HG02870 (cell line): Measurements from ENCODE around the gene CDCA4.

ENCODE experiments used
- ATAC-seq: cut with Tn5 transposase; IDR thresholded peaks from one replicate; pipeline ENCODE4 v1.9.1; 2021; ENCODE audit warnings: mild to moderate bottlenecking, moderate library complexity; ENCODE audit not compliant: unreplicated experiment

Gene CDCA4

DNA sequence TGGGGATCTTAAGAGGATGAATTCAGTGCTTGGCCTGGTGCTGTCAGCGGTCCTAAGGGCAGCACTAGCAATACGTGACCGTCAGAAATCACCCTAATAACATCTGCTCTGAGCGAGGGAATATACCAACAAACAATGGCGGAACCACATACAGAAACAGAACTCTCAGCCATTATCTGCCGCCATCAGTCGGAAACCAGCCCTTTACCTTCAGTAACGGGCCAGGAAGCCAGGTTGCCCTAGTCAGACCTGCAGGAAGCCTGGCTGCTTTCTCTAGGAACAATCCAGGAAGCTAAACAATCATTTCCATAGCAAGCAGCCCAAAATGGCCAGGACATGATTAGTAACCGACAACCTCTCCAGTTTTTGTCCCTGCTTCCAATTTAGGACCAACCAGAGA is 5.6 kb downstream of the CDCA4 start:
- ATAC-seq = no peak

DNA sequence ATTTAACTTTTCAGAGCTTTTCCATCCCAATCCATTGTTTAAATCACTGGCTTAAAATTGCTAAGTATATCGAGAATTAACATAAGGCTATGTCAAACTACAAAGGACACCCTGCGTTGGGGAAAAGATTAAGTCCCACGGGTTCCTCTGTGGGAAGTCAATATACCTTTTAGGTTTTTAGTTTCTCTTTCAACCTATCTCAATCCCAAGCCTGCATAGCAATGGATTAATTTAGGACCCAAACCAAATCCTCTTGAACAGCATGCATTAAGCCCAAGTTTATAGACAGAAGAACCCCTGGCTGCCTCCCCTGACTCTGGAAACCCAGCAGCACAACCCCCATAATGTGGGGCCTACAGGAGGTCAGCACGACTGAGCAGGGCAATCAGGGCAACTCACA is 6.3 kb downstream of the CDCA4 start:
- ATAC-seq = no peak

- no peak for ATAC-seq
Measured at GRCh38 chr14:105014032-105014431, 6.9 kb downstream of the CDCA4 start.

GRCh38 chr14:105013150-105013785 is 7.6 kb downstream of the CDCA4 start:
- ATAC-seq = no peak

GRCh38 chr14:105012171-105012985 is 8.5 kb downstream of the CDCA4 start:
- no peak for ATAC-seq

GRCh38 chr14:105011312-105011990 is 9.4 kb downstream of the CDCA4 start:
- ATAC-seq = no peak

DNA sequence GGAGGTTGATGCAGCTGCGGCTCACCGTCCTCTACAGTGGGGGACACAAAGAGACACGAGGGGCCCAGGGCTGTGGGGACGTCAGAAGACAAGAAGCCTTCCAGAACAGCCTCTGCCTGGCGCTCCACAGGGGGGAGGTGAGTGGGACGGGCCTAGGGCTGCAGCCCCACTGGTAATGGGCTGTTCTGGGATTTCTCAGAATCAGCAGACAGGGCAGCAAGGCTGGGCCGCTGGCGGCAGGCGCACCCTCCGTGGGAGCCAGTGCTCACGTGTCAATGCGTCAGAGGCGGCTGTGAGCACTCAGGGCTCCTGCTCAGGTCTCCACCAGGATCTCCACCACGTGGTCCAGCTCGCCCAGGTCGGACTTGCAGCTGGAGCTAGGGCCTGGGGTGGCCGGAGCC is 10.0 kb downstream of the CDCA4 start:
- no peak for ATAC-seq

DNA sequence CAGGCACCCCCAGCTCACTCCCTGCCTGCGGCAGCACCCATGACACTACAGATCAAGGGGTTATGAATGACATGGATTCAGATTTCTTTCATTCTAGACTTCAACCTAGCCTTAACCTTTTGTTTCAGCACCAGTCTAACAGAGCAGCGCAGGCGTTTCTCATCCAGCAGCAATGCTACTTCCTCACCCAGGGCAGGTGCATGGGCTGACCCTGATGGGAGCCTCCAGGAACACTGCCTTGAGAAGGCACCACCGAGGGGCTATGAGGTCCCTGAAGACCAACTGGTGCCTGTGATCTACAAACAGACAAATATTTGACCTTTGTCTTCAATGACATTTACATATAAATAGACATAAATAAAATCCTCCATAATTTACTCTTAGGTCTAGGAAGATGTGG is 10.8 kb downstream of the CDCA4 start:
- ATAC-seq = no peak

DNA sequence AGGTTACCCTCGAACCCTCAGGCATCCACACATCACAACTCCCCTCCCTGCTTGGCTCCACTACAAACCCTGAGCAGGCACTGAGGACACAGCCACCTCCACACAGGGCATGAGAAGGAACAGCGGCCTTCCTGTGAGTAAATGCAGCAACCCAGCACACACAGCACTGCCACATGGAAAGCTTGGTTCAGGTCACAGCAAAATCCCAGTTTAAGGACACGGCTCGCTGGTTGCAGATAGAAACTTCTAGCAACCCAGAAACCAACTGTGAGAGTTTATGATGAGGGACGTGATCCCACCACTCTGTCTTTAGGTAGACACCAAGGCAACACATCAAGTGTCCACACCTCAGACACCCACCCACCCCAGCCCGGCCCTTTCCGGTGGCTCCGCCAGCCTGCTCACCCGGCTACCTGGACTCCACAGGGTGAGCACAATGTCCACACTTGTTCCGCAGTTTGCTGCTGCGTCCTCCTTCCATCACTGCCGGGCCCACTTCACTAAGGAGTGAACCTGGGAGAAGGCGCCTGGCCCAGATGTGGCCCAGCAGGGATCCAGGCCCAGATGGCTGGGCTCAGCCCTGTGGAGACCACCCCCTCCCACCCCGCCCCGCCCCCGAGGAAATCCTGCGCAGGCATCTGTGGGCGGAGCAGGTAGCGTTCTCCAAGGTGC is 13.2 kb downstream of the CDCA4 start:
- no peak for ATAC-seq

DNA sequence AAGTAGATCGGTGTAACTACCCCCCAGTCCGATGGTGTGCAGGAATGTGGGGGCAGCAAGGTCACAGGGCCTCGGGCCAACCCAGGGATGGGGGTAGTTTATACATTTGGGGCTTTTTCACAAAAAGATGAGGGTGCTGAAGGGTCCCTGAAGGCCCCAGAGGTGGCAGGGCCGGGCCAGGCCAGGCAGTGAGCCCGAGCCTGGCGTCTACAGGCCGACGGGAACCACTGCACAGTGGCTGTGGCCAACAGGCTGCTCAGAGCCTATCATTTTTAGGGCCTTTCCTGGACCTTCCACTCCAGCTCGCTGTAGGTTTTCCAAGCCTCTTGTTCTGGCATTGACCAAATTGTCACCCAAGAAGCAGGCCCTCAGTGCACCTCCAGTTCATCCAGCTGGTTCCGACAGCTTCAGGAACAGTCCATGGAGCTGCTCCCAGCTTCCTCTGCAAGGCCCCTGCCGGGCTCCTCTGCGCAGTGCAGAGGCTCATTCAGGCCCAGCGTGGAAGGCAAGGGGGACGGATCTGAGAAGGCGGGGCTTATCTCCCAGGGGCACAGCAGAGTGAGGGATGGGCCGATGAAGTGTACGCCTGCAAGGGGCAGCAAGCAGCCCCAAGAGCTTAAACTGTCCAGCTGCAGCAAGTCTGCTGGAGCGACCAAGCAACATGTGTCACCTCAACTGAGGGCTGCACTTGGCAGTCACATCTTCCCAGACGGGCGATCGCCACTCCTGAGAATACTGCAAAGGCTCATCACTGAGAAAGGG is 13.9 kb downstream of the CDCA4 start:
- ATAC-seq = no peak

GRCh38 chr14:105005929-105006830 is 14.7 kb downstream of the CDCA4 start:
- no peak for ATAC-seq

DNA sequence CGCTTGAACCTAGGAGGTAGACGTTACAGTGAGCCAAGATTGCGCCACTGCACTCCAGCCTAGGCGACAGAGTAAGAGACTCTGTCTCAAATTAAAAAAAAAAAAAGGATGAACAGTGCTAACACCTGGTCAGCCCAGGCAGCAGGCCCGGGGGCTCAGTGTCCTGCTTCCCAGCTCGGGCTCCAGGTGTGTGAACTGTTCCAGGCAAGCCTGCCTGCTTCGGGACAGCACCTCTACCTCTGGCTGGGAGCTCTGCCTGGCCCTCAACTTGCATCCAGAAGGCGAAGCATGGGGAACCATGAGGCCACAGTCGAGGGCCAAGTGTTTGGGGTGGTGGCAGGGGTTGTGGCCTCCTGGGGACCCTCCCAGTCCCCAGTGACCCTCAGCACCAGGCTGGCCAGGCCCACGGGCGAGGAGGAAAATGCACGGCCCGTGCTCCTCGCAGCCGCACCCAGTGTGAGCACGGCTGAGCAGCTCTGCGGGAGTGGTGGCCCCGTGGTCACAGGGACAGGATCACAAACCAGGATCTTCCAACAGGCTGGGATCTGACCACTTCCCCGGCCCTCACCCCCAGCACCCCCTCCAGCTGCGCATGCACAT is 15.5 kb downstream of the CDCA4 start:
- no peak for ATAC-seq

- no peak for ATAC-seq
Measured at GRCh38 chr14:104999361-104999760, 21.5 kb downstream of the CDCA4 start.

GRCh38 chr14:104998801-104999200 is 22.1 kb downstream of the CDCA4 start:
- ATAC-seq = no peak

- ATAC-seq = no peak
Measured at GRCh38 chr14:104996483-104996882, 24.4 kb downstream of the CDCA4 start.

GRCh38 chr14:104996032-104996431 is 24.9 kb downstream of the CDCA4 start:
- no peak for ATAC-seq

GRCh38 chr14:104994978-104995377 is 25.9 kb downstream of the CDCA4 start:
- no peak for ATAC-seq

- no peak for ATAC-seq
Measured at GRCh38 chr14:104993808-104994591, 26.9 kb downstream of the CDCA4 start.
